Measurements from ENCODE around the gene ASB16. TPM values are rescaled to one million over a fixed set of nuclear protein-coding genes. Genes with fewer than 3 reads are reported as not detected.

The ASB16 gene, protein sequence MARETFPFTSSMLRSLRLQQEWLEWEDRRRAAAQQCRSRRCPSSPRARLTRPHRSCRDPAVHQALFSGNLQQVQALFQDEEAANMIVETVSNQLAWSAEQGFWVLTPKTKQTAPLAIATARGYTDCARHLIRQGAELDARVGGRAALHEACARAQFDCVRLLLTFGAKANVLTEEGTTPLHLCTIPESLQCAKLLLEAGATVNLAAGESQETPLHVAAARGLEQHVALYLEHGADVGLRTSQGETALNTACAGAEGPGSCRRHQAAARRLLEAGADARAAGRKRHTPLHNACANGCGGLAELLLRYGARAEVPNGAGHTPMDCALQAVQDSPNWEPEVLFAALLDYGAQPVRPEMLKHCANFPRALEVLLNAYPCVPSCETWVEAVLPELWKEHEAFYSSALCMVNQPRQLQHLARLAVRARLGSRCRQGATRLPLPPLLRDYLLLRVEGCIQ
- total RNA-seq, result 0.09 TPM in 1 of 2 replicates, not detected in the other

DNA sequence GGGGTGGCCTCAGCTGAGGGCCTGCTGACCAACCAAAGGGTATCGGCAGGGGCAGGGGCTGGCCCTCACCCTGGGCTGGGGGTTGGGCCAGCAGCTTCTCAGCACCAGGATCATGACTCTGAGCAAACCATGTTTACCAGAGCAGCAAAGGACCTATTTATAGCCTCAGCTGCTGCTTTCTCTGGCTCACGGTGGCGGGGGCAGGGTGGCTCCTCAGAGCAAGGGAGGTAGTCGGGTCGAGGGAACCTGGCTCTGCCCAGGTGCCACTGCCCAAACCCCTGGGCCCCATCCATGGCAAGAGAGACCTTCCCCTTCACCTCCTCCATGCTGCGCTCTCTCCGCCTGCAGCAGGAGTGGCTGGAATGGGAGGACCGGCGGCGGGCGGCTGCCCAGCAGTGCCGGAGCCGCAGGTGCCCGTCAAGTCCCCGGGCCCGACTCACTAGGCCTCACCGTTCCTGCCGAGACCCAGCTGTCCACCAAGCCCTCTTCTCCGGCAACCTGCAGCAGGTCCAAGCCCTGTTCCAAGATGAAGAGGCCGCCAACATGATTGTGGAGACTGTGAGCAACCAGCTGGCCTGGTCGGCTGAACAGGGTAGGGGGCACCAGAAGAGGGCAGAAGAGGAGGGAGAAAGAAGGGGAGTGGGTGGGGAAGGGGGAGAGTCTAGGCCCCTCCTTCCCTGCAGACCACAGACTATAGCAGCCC is at the start of gene ASB16:
Gene ASB16, plus strand, starts transcription at position 206 of the 703 bp plus-strand sequence. Its CDS starts 86 bp downstream, at position 292.

DNA sequence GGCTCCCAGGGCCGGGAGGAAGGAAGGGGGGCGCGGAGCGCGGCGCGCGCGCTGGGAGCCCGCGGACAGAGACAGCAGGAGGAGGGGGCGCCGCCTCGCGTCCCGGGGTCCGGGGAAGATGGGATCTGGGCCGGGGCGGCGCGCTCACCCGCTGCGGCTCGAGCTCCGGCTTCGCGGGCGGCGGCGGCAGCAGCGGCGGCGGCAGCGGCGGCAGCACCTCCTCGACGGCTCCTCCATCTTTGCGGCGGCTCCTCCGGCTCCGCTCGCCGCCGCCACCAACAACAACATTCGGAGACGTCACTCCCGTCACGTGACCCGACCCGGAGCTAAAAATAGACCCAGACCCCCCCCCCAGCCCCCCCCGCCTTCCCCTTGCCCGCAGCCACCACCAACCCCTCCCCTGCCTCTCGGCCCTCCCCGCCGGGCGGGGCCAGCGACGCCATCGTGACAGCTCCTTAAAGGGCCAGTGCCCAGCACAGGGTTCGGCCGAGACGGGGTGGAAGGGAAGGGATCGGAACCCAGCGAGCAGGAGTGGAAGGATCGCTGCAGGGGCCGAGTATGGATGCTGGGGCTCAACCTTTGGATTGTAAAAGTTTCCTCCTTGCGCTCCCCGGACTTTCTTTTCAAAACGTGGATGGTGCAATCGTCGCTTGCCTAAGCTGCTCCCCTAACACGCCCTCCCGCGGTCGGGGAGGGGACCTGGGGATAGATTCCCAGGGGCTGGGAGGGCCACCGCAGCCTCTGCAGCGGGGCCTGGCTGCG is 47.0 kb upstream of the ASB16 start, which contains the start of gene HDAC5:
Gene HDAC5, minus strand, starts transcription at position 286 of the 762 bp plus-strand sequence. CDS start 6,126 bp downstream, outside the sequence.

DNA sequence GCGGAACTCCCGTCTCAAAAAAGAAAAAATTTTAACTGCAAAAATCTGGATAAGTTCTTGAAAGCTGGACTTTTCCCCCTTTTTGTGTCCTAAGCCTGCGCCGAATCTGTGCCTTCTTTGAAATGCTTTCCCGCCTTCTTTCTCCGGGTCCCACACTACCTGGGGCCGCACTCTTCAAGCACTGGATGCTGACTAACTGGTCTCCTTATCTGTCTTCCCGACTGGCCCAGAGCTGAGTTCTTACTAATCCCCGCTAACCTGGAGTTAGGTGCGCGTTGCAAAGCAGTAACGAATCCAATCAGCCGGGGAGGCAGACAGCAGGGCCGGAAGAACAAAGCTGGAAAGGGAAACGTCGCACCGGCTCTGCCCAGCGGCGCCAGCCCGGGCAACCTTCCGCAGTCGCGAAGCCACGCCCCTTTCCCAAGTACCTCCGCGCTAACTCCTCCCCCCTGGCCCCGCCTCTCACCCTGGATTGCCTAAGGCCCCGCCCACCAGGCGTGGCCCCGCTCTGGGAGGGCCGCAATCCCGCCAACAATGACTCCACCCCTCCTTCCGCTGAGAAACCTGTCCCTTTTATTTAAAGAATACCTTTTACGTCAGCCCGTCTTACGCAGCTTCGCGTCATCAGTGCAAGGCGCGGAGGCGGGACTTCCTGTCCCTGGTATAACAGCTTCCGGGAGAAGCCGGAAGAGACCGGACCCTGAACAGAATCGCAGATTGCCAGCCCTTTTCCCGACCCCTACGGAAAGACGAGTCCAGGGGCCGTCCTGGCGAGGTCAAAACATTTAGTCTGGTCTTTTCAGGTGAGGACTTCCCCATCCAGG is 16.0 kb downstream of the ASB16 start, which contains the start of gene TMUB2:
Gene TMUB2, plus strand, starts transcription at position 666 of the 824 bp plus-strand sequence. CDS start 737 bp downstream, outside the sequence.

DNA sequence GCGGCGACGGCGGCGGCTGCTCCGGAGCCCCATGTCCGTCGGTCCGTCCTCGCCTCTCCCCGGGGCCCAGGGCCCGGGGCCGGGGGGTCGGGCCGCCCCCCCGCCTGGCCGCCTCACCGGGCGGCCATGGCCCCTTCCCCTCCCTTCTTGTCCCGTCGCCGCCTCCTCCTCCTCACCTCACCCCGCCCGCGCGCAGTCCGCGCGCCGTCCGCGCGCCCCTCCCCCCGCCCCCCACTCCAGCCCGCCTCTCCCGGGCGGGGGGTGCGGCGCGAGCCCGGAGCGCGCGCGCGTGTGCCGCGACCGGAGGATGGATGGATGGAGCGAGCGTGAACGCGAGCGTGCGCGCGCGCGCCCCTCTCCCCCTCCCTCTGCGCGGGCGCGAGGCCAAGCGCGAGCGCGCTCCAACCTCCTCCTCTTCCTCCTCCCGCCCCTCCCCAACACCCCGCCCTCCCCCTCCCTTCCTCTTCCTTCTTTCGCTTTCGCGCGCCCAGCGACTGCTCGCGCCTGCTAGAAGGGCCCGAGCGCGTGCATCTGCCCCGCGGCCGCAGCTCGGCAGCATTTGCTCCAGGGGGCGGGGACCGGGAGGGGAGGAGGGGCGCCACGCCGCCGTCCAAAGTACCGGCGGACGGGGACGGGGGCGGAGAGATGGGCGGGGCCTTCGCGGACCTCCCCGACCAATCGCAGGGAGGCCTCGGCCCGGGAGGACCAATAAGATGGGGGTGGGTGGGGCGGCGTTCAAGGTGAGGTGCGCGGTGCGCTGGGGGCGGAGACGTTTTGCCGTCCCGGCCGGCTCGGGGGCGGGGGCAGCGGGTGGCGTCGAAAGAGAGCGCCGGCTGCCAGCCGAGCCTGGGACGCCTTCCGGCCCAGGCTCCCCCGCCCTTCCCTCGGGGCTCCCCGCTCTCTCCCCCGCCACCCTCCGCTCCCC is 29.3 kb downstream of the ASB16 start, which contains the start of gene ATXN7L3:
Gene ATXN7L3, minus strand, starts transcription at position 332 of the 925 bp plus-strand sequence. CDS start 1,814 bp downstream, outside the sequence.

DNA sequence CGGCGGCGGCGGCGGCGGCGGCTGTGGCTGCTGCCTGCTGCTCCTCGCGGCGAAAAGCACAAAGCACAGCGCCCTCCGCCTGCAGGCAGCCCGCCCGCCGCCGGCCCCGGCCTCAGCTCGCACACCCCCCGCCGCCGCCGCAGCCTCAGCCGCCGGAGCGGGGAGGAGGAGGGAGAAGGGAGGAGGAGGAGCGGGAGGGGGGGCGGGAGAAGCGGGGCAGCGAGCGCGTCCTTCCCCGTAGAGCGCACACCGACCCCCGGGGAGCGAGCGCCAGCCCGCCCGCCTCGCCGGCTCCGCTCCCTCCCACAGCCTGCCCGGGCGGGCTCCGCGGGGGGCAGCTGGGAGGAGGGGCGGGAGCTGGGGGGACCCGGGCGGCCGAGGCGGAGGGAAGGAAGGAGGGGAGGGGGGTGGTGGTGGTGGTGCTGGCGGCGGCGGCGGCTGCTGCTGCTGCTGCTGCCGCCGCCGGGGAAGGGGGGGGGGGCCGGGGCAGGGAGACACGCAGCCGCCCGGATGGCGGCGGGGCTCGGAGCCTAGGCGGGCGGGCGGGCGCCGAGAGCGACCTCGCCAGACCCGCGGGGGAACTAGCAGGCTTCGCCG is 49.2 kb downstream of the ASB16 start, which contains the start of gene UBTF:
Gene UBTF, minus strand, starts transcription at position 60 of the 597 bp plus-strand sequence. CDS start 1,446 bp downstream, outside the sequence.

Other genes starting within 250 kb of the ASB16 start
- gene PPY, start 228.2 kb upstream of the ASB16 start, total RNA-seq, result not detected in 2 replicates
- 0.09 TPM in 1 of 2 replicates, not detected in the other for gene PYY, start 216.8 kb upstream of the ASB16 start, total RNA-seq
- gene NAGS, start 166.1 kb upstream of the ASB16 start, total RNA-seq, result 1.5 and 6.1 TPM in 2 replicates
- gene TMEM101, start 155.7 kb upstream of the ASB16 start, total RNA-seq, result 43.0 and 80.5 TPM in 2 replicates
- 26.1 and 44.3 TPM in 2 replicates for gene LSM12, start 104.0 kb upstream of the ASB16 start, total RNA-seq
- 22.0 and 27.1 TPM in 2 replicates for gene G6PC3, start 100.0 kb upstream of the ASB16 start, total RNA-seq
- 27.3 and 48.3 TPM in 2 replicates for gene HDAC5, start 47.1 kb upstream of the ASB16 start, total RNA-seq
- under 0.01 and 1.4 TPM in 2 replicates for gene HROB, start 28.8 kb upstream of the ASB16 start, total RNA-seq
- 24.5 and 26.4 TPM in 2 replicates for gene TMUB2, start 16.3 kb downstream of the ASB16 start, total RNA-seq
- 37.7 and 49.5 TPM in 2 replicates for gene ATXN7L3, start 29.2 kb downstream of the ASB16 start, total RNA-seq
- 34.1 and 41.9 TPM in 2 replicates for gene UBTF, start 49.0 kb downstream of the ASB16 start, total RNA-seq
- not detected in 2 replicates for gene SLC4A1, start 97.4 kb downstream of the ASB16 start, total RNA-seq
- gene RUNDC3A, start 137.9 kb downstream of the ASB16 start, total RNA-seq, result 0.09 and 0.59 TPM in 2 replicates
- 63.0 and 87.0 TPM in 2 replicates for gene SLC25A39, start 154.1 kb downstream of the ASB16 start, total RNA-seq
- gene GRN, start 174.6 kb downstream of the ASB16 start, total RNA-seq, result 292 and 344 TPM in 2 replicates
- 3.4 and 4.2 TPM in 2 replicates for gene FAM171A2, start 193.1 kb downstream of the ASB16 start, total RNA-seq
- gene ITGA2B, start 218.9 kb downstream of the ASB16 start, total RNA-seq, result under 0.01 and 0.14 TPM in 2 replicates

Measured in smooth muscle cell of the umbilical artery (primary cell).